Pancreas (tissue), 10 donors: ENCODE data around the gene VAPB. TPM values are rescaled to one million over a fixed set of nuclear protein-coding genes. Genes with fewer than 3 reads are reported as not detected.

Source experiments
- ATAC-seq, 4 donors: fragments of 200-7000 bp; cut with Tn5 transposase; one replicate each; pipeline versions ENCODE4 v1.8.0 to v1.9.1; 2020; ENCODE audit warnings: mild to moderate bottlenecking in 4 of 4, moderate library complexity in 4 of 4
- DNase-seq, 6 donors: peaks; one replicate each; pipeline ENCODE4 v3.0.0-alpha.2; 2020
- FAIRE-seq: peaks from 2 replicates; lab custom pipeline; 2012; peaks lifted over from hg19 to GRCh38; lab: Jason Lieb, UNC
- H3K27ac ChIP-seq, 4 donors: fragments of 200-600 bp; sonication (generic); 1 replicate in 3 of 4; 2 replicates in 1 of 4; pipeline versions ENCODE4 v1.5.0 to v1.8.0; 2020
- H3K27me3 ChIP-seq, 4 donors: fragments of 200-600 bp; one replicate each; pipeline ENCODE4 v1.8.0; 2021
- H3K36me3 ChIP-seq, 3 donors: fragments of 200-600 bp; sonication (generic) in 1 of 3; one replicate each; pipeline versions ENCODE4 v1.5.0 to v1.8.0; 2020 to 2021
- H3K4me1 ChIP-seq, 3 donors: fragments of 200-600 bp; one replicate each; pipeline ENCODE4 v1.8.0; 2021
- H3K4me3 ChIP-seq, 4 donors: fragments of 200-600 bp; sonication (generic) in 2 of 4; one replicate each; pipeline versions ENCODE4 v1.5.0 to v1.8.0; 2020 to 2021
- H3K9me3 ChIP-seq, 4 donors: fragments of 200-600 bp; one replicate each; pipeline ENCODE4 v1.8.0; 2021
- CTCF ChIP-seq, 4 donors: fragments of 200-600 bp; sonication (generic) in 3 of 4; IDR thresholded peaks; one replicate each; pipeline versions ENCODE4 v1.5.0 to v1.8.0; 2021; ENCODE audit warnings: antibody characterized with exemption in 4 of 4
- WGBS, 2 donors: extraction: QIAGEN DNeasy Blood & Tissue Kit; methylation state at CpG; one replicate each; pipeline ENCODE4 v1.1.7; 2013; 5-methylcytosine and 5-hydroxymethylcytosine counted together
- intact Hi-C, 3 donors: fragments of 100-400 bp; cut with DNase I; formaldehyde crosslinking; loops; one replicate each; pipeline versions ENCODE4 v1.11.1 to v1.14.2; 2022
- polyA plus RNA-seq, 2 donors: library from polyadenylated mRNA; stranded (reverse); fragments of 200-250 nt; gene quantifications; one replicate each; pipeline ENCODE4 v1.2.3, GENCODE V29; 2013
- total RNA-seq, 6 donors: library from RNA; stranded (reverse); fragmentation: NEBNext Ultra II Directional in 4 of 6; extraction: Animal tissue kit (Norgen Biotek cat#: 25700) in 4 of 6; gene quantifications; one replicate each; pipeline versions ENCODE4 v1.2.1 to v1.2.4, GENCODE V29; 2021 to 2023
- donor health status: healthy with polysubstance abuse.
- donor health status: DM: no; HTN: no; CAD: no; lungs with moderate emphysema.
- donor health status: DM: no; HTN: no; CAD: no.
- donor health status: control.
- donor health status: control.
- donor health status: Bipolar disorder and iron deficiency.
- donor health status: DM: yes; HTN: yes; CAD: no.
- donor health status: DM: no; HTN: no; CAD: no.
- donor health status: DM: no; HTN: no; CAD: no.
- donor health status: DM: yes; HTN: yes; CAD: no.

The VAPB gene
- total and polyA plus RNA-seq, 8 donors = 9.6 to 30.3 (median 20.6) TPM

GRCh38 chr20:58475466-58475865 lies 86.4 kb downstream of the VAPB start:
- no peaks in the 10 kb centered on the region for H3K9me3 ChIP-seq
- no peak for ATAC-seq

GRCh38 chr20:58478141-58478805 lies 89.2 kb downstream of the VAPB start:
- 64 to 72% methylated on average over 3 of the region's 3 CpGs for WGBS, 2 donors
- H3K4me1 ChIP-seq = no peaks in the 10 kb centered on the region
- H3K4me3 ChIP-seq = no peak overlapping the region
- no peak for DNase-seq
- no peaks in the 10 kb centered on the region for H3K9me3 ChIP-seq
- H3K36me3 ChIP-seq = no peaks in the 10 kb centered on the region
- no peak for TF ChIP-seq CTCF (IDR thresholded peaks at IDR 0.05)
- no peak for ATAC-seq
- no peak overlapping the region for H3K27ac ChIP-seq
- no peaks in the 10 kb centered on the region for H3K27me3 ChIP-seq
- FAIRE-seq = no peak
- intact Hi-C loops = no loop called here

More at GRCh38 chr20:58475466-58475865, 86.4 kb downstream of the VAPB start:
- no peak overlapping the region for H3K4me3 ChIP-seq
- H3K27ac ChIP-seq = no peak overlapping the region
- H3K27me3 ChIP-seq = no peaks in the 10 kb centered on the region
- no peaks in the 10 kb centered on the region for H3K36me3 ChIP-seq
- WGBS, 2 donors = 84 to 89% methylated on average over 10 of the region's 10 CpGs
- FAIRE-seq (no peak), DNase-seq (no peak)
- no peaks in the 10 kb centered on the region for H3K4me1 ChIP-seq
- TF ChIP-seq CTCF (IDR thresholded peaks at IDR 0.05) = no peak
- intact Hi-C loops = no loop called here

- no peaks in the 10 kb centered on the region for H3K27me3 ChIP-seq
- ATAC-seq (no peak), FAIRE-seq (no peak), DNase-seq (no peak)
- no peaks in the 10 kb centered on the region for H3K4me1 ChIP-seq
- 68 to 74% methylated on average over 9 of the region's 9 CpGs for WGBS, 2 donors
- intact Hi-C loops = no loop called here
- no peaks in the 10 kb centered on the region for H3K36me3 ChIP-seq
- H3K9me3 ChIP-seq = no peaks in the 10 kb centered on the region
- no peak overlapping the region for H3K4me3 ChIP-seq
- TF ChIP-seq CTCF (IDR thresholded peaks at IDR 0.05) = no peak
- no peak overlapping the region for H3K27ac ChIP-seq
Observed at GRCh38 chr20:58479726-58480440, 90.9 kb downstream of the VAPB start.

GRCh38 chr20:58480551-58481336 lies 91.7 kb downstream of the VAPB start:
- TF ChIP-seq CTCF (IDR thresholded peaks at IDR 0.05) = no peak
- DNase-seq = no peak
- Histone ChIP-seq H3K36me3 (no peaks in the 10 kb centered on the region), H3K27me3 (no peaks in the 10 kb centered on the region), H3K4me3 (no peak overlapping the region), H3K4me1 (no peaks in the 10 kb centered on the region), H3K27ac (no peak overlapping the region), H3K9me3 (no peaks in the 10 kb centered on the region)
- intact Hi-C loops = no loop called here
- no peak for ATAC-seq
- 73 to 76% methylated on average over 16 of the region's 16 CpGs for WGBS, 2 donors
- FAIRE-seq = no peak
